ENCODE measurements around the gene TRPV5. TPM values are rescaled to one million over a fixed set of nuclear protein-coding genes. Genes with fewer than 3 reads are reported as not detected.
A peak's percentile ranks its signal among the peaks of the same experiment; 100 is the strongest.

Gene TRPV5
- total and polyA plus RNA-seq, 2 donors (not counting 3 experiments of a cell fraction or from before 2014, with no cell fraction given): not detected

GRCh38 chr7:142940966-142941535, 7.5 kb upstream of the TRPV5 start:
- Histone ChIP-seq H3K4me1 (ENCODE audit: control insufficient read depth, extremely low read depth, insufficient read depth, low read length) (no peaks in the 10 kb centered on the region), H3K9me1 (replicated peaks; ENCODE audit: control insufficient read depth, extremely low read depth, insufficient read depth, low read length) (no peaks in the 10 kb centered on the region), H3K4me3 (replicated peaks in 1 of 3; ENCODE audit: insufficient read depth in 1 of 3, low read depth in 1 of 3, low read length in 3 of 3) (no peak overlapping the region), H3K4me2 (ENCODE audit: insufficient read depth, low read length) (no peak overlapping the region), H3K36me3 (ENCODE audit: control insufficient read depth in 2 of 2, extremely low read depth in 1 of 2, insufficient read depth in 2 of 2, low read length in 2 of 2) (no peaks in the 10 kb centered on the region), H3K9ac (replicated peaks; ENCODE audit: extremely low read depth, insufficient read depth, low read length) (no peak overlapping the region), H3K79me2 (ENCODE audit: control insufficient read depth, insufficient read depth, low read length) (no peaks in the 10 kb centered on the region), H3K9me3 (replicated peaks; ENCODE audit: control insufficient read depth, insufficient read depth, low read length) (no peaks in the 10 kb centered on the region), H3K27ac (ENCODE audit: insufficient read depth, low read depth, low read length) (no peak overlapping the region), H3K27me3 (ENCODE audit: control insufficient read depth in 2 of 2, insufficient read depth in 2 of 2, low read length in 2 of 2) (no peaks in the 10 kb centered on the region), H4K20me1 (replicated peaks; ENCODE audit: control insufficient read depth, extremely low read depth, insufficient read depth, low read length) (no peaks in the 10 kb centered on the region), H2AFZ (ENCODE audit: low read depth, low read length) (no peak overlapping the region)
- intact Hi-C loops (cut with micrococcal nuclease) (no loop called here), dilution Hi-C loops (cut with MboI; ENCODE audit: extremely low pct_ligation_motif_present, low sequenced_read_pairs) (no loop called here)
- BruUV-seq (replicated peaks): no TSS peak
- POLR2A ChIA-PET: no interaction called here
- TF ChIP-seq MAX (IDR thresholded peaks at IDR 0.05; ENCODE audit: insufficient read depth, insufficient read length): no peak
- TF ChIP-seq EZH2 (IDR thresholded peaks at IDR 0.05; ENCODE audit: borderline replicate concordance, low read depth, low read length, severe bottlenecking): no peak
- no peak for TF ChIP-seq MYC (IDR thresholded peaks at IDR 0.05; ENCODE audit: low read depth, low read length)
- TF ChIP-seq POLR2A (IDR thresholded peaks at IDR 0.05; ENCODE audit: low read depth, low read length): no peak
- TF ChIP-seq FOS (IDR thresholded peaks at IDR 0.05; ENCODE audit: borderline replicate concordance, insufficient read depth, low read length): no peak
- TF ChIP-seq JUN (IDR thresholded peaks at IDR 0.05; ENCODE audit: borderline replicate concordance, insufficient read depth, insufficient read length, low read depth): no peak
- TF ChIP-seq GATA2 (IDR thresholded peaks at IDR 0.05; ENCODE audit: insufficient read depth, insufficient read length, low read depth, low read length): no peak
- no peak for TF ChIP-seq CTCF (IDR thresholded peaks at IDR 0.05; ENCODE audit: extremely low read depth in 1 of 2, insufficient read depth in 1 of 2, low read depth in 1 of 2, low read length in 2 of 2)
- TF ChIP-seq POLR2AphosphoS5 (IDR thresholded peaks at IDR 0.05; ENCODE audit: insufficient read depth, low read depth, low read length): no peak
- DNase-seq (ENCODE audit: low read depth, low spot score) (peak; percentile 1), FAIRE-seq (no peak)
- CTCF ChIA-PET: interaction anchor here (1.0 kb wide), 1 partner anchor 13 kb away, joined by 3 read pairs; no protein-coding TSS in a partner anchor
